Right lobe of liver (tissue), 4 donors: ENCODE data around the gene SF3B1.

Experiments used
- POLR2A ChIP-seq: fragments of 450-650 bp; IDR thresholded peaks from one replicate; pipeline ENCODE4 v1.6.1; 2017; ENCODE audit warnings: antibody characterized with exemption, mild to moderate bottlenecking
- TF ChIP-seq, protein P1 (sequence below), 4 donors: fragments of 200-600 bp in 3 of 4; fragments of 450-650 bp in 1 of 4; IDR thresholded peaks; one replicate each; pipeline versions ENCODE4 v1.5.1 to v1.8.0; 2016 to 2022; ENCODE audit warnings: antibody characterized with exemption in 4 of 4, mild to moderate bottlenecking in 2 of 4
- donor health status: DM: no; HTN: no; CAD: no.
- donor health status: DM: no; HTN: no; CAD: no.
- donor health status: DM: no; HTN: yes; CAD: no.

- TF ChIP-seq, protein P1, sequence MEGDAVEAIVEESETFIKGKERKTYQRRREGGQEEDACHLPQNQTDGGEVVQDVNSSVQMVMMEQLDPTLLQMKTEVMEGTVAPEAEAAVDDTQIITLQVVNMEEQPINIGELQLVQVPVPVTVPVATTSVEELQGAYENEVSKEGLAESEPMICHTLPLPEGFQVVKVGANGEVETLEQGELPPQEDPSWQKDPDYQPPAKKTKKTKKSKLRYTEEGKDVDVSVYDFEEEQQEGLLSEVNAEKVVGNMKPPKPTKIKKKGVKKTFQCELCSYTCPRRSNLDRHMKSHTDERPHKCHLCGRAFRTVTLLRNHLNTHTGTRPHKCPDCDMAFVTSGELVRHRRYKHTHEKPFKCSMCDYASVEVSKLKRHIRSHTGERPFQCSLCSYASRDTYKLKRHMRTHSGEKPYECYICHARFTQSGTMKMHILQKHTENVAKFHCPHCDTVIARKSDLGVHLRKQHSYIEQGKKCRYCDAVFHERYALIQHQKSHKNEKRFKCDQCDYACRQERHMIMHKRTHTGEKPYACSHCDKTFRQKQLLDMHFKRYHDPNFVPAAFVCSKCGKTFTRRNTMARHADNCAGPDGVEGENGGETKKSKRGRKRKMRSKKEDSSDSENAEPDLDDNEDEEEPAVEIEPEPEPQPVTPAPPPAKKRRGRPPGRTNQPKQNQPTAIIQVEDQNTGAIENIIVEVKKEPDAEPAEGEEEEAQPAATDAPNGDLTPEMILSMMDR (IDR thresholded peaks at IDR 0.05), result no peak
- TF ChIP-seq POLR2A, result no peak
Measured at GRCh38 chr2:197405582-197405981, 29.2 kb downstream of the SF3B1 start.
